ENCODE results near the gene KLK14. TPM values are rescaled to one million over a fixed set of nuclear protein-coding genes. Genes with fewer than 3 reads are reported as not detected.

Gene KLK14
- total RNA-seq, 1 donor from 2014 or later: 1.5 TPM

DNA sequence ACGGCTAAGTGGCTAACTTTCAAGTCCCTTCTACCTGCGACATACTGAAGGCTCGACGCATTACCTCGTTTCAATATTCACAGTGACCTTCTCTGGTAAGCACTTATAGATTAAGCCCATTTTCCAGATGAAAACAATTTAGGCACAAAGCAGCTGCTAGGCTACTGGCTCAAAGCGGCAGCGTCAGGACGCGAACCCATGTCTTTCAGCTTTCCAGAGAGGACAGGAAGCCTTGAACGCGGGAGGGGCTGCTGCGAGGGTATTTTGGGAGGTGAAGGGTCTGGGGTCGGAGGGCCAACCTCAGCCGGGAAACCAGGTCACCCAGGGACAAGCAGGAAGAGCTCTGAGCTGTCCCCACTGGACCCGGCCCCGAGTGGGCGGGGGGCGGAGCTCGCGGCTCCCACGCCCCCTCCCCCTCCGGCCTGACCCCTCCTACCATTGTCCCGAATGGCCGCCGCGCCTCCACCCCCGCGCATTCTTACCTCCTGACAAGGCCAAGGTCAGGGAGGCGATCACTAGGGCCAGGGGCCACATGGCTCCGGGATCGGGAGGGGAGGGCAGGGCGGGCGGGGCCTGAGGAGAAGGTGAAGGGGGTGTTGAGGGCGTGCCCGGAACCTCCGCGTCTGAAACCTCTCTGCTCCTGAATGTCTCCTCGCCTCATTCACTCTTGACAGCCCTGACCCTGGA lies 18.0 kb downstream of the KLK14 start, which contains the start of gene KLK13:
Gene KLK13, minus strand, starts transcription at position 559 of the 687 bp plus-strand sequence. Its CDS starts 25 bp downstream, at position 534.
- H3K27me3 Mint-ChIP-seq (ENCODE audit: unreplicated experiment): peaks cover 8% of the 10 kb centered on the region
- peak within 1 kb of the TSS; percentile 83 for H3K4me3 Mint-ChIP-seq (ENCODE audit: unreplicated experiment)
- no peaks in the 10 kb centered on the region for H3K36me3 Mint-ChIP-seq (ENCODE audit: unreplicated experiment)
- H3K27ac Mint-ChIP-seq (ENCODE audit: unreplicated experiment): no peak within 1 kb of the TSS
- DNase-seq: peak; percentile 34
- no peaks in the 10 kb centered on the region for H3K4me1 Mint-ChIP-seq (ENCODE audit: low read depth, unreplicated experiment)
- H3K9me3 Mint-ChIP-seq (ENCODE audit: unreplicated experiment): peaks cover 5% of the 10 kb centered on the region
- TF ChIP-seq, protein P1, sequence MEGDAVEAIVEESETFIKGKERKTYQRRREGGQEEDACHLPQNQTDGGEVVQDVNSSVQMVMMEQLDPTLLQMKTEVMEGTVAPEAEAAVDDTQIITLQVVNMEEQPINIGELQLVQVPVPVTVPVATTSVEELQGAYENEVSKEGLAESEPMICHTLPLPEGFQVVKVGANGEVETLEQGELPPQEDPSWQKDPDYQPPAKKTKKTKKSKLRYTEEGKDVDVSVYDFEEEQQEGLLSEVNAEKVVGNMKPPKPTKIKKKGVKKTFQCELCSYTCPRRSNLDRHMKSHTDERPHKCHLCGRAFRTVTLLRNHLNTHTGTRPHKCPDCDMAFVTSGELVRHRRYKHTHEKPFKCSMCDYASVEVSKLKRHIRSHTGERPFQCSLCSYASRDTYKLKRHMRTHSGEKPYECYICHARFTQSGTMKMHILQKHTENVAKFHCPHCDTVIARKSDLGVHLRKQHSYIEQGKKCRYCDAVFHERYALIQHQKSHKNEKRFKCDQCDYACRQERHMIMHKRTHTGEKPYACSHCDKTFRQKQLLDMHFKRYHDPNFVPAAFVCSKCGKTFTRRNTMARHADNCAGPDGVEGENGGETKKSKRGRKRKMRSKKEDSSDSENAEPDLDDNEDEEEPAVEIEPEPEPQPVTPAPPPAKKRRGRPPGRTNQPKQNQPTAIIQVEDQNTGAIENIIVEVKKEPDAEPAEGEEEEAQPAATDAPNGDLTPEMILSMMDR (IDR thresholded peaks at IDR 0.05; ENCODE audit: partially characterized antibody, unreplicated experiment): no peak

DNA sequence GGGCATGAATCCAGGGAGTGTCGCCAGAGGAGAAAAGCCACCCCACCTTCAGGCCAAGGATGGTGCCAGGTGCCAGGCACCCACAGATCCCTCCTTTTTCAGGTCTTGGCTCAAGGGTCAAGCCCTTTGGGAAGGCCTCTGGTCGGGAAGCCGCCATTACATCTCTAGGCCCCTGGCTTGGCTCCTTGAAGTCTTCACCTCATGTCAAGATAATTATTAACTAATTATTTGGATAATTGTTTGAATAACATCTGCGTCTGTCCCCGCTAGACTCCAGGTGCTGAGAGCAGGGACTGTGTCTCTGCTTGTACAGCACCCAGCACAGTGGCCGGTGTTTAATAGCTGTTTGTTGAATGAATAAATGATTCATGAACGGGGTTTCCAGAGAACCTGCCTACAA lies 19.0 kb downstream of the KLK14 start:
- Mint-ChIP-seq H3K27ac (ENCODE audit: unreplicated experiment) (no peak overlapping the region), H3K36me3 (ENCODE audit: unreplicated experiment) (no peaks in the 10 kb centered on the region), H3K9me3 (ENCODE audit: unreplicated experiment) (peaks cover 5% of the 10 kb centered on the region), H3K27me3 (ENCODE audit: unreplicated experiment) (peaks cover 8% of the 10 kb centered on the region), H3K4me1 (ENCODE audit: low read depth, unreplicated experiment) (no peaks in the 10 kb centered on the region), H3K4me3 (ENCODE audit: unreplicated experiment) (peak overlapping the region; percentile 73)
- DNase-seq: no peak
- TF ChIP-seq, protein P1 (IDR thresholded peaks at IDR 0.05; ENCODE audit: partially characterized antibody, unreplicated experiment): no peak

DNA sequence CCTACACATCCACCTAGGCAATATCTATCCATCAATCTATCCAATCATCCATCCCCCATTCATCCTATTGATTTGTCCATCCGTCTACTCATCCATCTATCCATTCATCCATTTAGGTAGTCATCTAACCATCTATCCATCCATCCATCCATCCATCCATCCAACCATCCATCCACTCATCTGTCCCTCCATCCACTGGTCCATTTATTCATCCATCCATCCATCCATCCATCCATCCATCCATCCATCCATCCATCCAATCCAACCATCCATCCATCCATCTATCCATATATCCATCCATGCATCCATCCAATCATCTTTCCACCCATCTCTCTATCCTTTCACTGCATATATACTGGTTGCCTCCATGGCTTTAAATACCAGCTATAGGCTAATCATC lies 21.7 kb downstream of the KLK14 start:
- Mint-ChIP-seq H3K27ac (ENCODE audit: unreplicated experiment) (no peak overlapping the region), H3K36me3 (ENCODE audit: unreplicated experiment) (no peaks in the 10 kb centered on the region), H3K4me3 (ENCODE audit: unreplicated experiment) (no peak overlapping the region), H3K4me1 (ENCODE audit: low read depth, unreplicated experiment) (no peaks in the 10 kb centered on the region), H3K27me3 (ENCODE audit: unreplicated experiment) (peaks cover 4% of the 10 kb centered on the region), H3K9me3 (ENCODE audit: unreplicated experiment) (peaks cover 2% of the 10 kb centered on the region)
- no peak for DNase-seq
- TF ChIP-seq, protein P1 (IDR thresholded peaks at IDR 0.05; ENCODE audit: partially characterized antibody, unreplicated experiment): no peak

DNA sequence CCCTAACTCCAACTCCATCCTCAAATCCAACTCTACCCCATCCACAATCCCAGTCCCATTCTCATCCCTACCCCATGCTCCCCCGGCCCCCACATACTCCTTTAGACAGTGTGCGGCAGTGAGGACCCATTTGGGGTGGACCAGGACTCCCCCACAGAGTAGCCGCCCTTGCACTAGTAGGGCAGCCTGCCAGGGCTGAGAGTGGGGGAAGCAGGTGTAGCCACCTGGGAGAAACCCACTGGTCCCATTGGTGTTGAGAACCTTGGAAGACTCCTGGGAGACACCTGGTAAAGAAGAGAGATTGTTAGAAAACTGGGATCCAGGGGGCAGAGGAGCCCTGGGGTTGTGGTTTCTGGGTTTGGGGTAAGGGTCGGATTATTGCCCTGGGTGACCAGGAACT lies 22.4 kb downstream of the KLK14 start:
- Mint-ChIP-seq H3K27me3 (ENCODE audit: unreplicated experiment) (peaks cover 3% of the 10 kb centered on the region), H3K4me1 (ENCODE audit: low read depth, unreplicated experiment) (no peaks in the 10 kb centered on the region), H3K36me3 (ENCODE audit: unreplicated experiment) (no peaks in the 10 kb centered on the region), H3K9me3 (ENCODE audit: unreplicated experiment) (peaks cover 2% of the 10 kb centered on the region), H3K4me3 (ENCODE audit: unreplicated experiment) (no peak overlapping the region), H3K27ac (ENCODE audit: unreplicated experiment) (no peak overlapping the region)
- TF ChIP-seq, protein P1 (IDR thresholded peaks at IDR 0.05; ENCODE audit: partially characterized antibody, unreplicated experiment): no peak
- no peak for DNase-seq

DNA sequence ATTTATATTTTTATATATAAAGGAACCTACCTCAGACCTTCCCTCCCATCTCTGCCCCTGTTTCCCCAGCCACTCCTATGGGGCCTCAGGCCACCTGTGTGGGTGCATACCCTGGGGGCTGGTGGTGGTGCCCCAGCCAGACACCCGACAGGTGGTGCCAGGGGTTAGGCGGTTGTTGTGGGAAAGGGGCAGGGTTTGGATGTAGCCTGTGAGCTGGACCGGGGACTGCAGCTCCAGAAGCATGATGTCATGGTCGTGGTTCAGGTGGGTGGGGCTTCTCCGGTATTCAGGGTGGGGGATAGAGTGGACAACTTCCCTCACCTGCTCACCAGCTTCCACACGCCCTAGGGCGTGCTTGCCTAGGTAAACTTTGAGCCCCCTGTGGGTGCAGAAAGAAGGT lies 23.0 kb downstream of the KLK14 start:
- no peak for DNase-seq
- peaks cover 3% of the 10 kb centered on the region for H3K27me3 Mint-ChIP-seq (ENCODE audit: unreplicated experiment)
- no peaks in the 10 kb centered on the region for H3K4me1 Mint-ChIP-seq (ENCODE audit: low read depth, unreplicated experiment)
- TF ChIP-seq, protein P1 (IDR thresholded peaks at IDR 0.05; ENCODE audit: partially characterized antibody, unreplicated experiment): no peak
- H3K27ac Mint-ChIP-seq (ENCODE audit: unreplicated experiment): no peak overlapping the region
- no peaks in the 10 kb centered on the region for H3K36me3 Mint-ChIP-seq (ENCODE audit: unreplicated experiment)
- no peak overlapping the region for H3K4me3 Mint-ChIP-seq (ENCODE audit: unreplicated experiment)
- H3K9me3 Mint-ChIP-seq (ENCODE audit: unreplicated experiment): peaks cover 2% of the 10 kb centered on the region
